Choroid plexus epithelial cell (primary cell): ENCODE measurements around the gene EML6.

Source experiments
- DNase-seq: peaks from one replicate; pipeline ENCODE4 v3.0.0-alpha.2; 2010; ENCODE audit warnings: low read depth
- H3K4me3 ChIP-seq: 2 replicates; pipeline ENCODE4 v1.5.1; 2011; ENCODE audit warnings: low read depth, mild to moderate bottlenecking, control low read depth, low read length, moderate library complexity
- TF ChIP-seq, protein P1 (sequence below): conservative IDR thresholded peaks from 2 replicates; pipeline ENCODE4 v1.5.1; 2011; ENCODE audit warnings: low read depth, mild to moderate bottlenecking, control low read depth, inconsistent platforms, low read length, moderate library complexity

Gene EML6

GRCh38 chr2:54940723-54941122, 217.3 kb downstream of the EML6 start:
- TF ChIP-seq, protein P1, sequence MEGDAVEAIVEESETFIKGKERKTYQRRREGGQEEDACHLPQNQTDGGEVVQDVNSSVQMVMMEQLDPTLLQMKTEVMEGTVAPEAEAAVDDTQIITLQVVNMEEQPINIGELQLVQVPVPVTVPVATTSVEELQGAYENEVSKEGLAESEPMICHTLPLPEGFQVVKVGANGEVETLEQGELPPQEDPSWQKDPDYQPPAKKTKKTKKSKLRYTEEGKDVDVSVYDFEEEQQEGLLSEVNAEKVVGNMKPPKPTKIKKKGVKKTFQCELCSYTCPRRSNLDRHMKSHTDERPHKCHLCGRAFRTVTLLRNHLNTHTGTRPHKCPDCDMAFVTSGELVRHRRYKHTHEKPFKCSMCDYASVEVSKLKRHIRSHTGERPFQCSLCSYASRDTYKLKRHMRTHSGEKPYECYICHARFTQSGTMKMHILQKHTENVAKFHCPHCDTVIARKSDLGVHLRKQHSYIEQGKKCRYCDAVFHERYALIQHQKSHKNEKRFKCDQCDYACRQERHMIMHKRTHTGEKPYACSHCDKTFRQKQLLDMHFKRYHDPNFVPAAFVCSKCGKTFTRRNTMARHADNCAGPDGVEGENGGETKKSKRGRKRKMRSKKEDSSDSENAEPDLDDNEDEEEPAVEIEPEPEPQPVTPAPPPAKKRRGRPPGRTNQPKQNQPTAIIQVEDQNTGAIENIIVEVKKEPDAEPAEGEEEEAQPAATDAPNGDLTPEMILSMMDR, result no peak
- no peak for DNase-seq
- no peak overlapping the region for H3K4me3 ChIP-seq

DNA sequence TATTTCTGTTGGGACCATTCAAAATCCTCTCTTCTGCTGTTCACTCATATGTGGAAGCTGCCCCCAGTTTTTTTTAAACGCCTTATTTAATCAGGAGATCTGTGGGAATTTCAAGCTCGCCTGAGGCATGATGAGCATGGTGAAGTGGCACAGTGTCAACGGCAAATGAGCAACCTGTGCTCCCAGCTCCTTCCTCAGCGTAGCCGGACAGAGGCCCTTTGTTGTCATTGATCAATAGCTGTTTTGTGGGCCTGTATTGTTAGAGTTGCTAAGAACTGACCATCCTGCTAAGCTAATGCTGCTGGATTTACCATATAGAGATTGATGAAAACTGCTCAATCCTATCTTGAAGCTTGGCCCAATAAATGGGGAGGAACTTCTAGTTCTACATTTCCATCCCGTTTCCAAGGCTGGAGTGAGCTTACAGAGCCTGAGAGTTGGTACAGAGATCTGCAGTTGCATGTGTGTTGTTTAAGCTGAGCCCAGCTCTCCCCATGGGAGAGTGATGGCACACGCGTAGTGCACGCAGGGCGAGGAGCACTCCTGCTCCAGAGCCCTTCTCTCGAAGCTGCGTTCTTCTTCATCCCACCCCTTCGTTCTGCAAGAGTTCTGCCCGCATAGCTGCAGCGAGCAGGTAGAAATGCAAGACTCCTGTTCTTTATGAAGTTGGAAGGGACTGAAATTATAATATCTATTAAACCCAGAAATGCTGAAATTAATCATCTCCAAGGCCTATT, 218.0 kb downstream of the EML6 start:
- no peak overlapping the region for H3K4me3 ChIP-seq
- DNase-seq, result no peak
- TF ChIP-seq, protein P1, result no peak

GRCh38 chr2:54942373-54942772, 218.9 kb downstream of the EML6 start:
- TF ChIP-seq, protein P1, result no peak
- no peak overlapping the region for H3K4me3 ChIP-seq
- DNase-seq, result no peak

DNA sequence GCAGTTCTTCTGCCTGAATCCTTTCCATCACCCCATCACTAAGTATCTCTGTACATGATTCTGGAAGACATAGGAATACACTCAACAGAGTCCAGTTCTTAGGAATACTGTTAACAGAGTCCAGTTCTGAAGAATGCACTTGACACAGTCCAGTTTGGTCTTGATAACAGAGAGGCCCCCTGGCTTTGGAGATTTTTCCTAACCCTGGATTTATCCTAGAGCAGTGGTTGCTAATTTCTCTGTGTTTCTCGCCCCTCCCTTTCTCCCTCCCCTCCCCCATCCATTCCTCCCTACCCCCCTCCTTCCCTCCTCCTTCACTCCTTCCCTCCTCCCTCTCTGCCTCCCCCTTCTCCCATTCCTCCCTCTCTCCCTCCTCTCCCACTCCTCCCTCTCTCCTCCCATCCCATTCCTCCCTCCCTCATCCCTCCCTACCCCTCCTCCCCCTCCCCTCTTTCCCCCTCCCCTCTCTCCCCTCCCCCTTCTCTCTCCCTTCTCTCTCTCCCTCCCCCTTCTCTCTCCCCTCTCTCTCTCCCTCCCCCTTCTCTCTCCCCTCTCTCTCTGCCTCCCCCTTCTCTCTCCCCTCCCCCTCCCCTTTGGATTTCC, 221.4 kb downstream of the EML6 start:
- TF ChIP-seq, protein P1, result no peak

GRCh38 chr2:54945391-54946219, 222.1 kb downstream of the EML6 start:
- peak; percentile 78 for DNase-seq
- TF ChIP-seq, protein P1, result no peak
- H3K4me3 ChIP-seq, result no peak overlapping the region

More for the DNA sequence above, 221.4 kb downstream of the EML6 start:
- DNase-seq, result no peak
- no peak overlapping the region for H3K4me3 ChIP-seq

DNA sequence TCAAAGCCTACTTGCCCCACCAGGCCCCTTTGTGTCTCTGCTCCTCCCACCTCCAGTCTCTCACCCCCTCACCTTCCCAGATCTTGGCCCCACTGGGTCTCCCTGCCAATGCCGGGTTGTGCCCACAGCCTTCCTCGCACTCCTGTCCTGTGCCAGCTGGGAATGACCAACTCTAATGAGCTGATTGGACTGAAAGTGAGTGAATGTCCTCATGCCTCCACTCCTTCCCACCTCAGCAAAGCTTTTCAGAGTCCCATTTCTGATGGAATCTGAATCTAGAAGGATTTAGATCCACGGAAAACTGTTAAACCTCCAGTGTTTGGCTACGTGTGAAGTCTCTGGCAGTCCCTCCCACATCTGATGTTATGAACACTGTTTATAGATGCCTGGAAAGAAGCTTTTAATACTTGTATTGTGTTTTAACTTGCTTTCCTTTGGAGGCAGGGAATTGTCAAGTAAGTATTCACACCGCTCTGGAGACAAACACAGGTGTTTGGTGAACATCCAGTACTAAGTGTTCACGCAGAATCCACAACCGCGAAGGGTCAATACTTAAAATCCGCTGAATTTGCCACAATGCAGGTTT, 222.9 kb downstream of the EML6 start:
- TF ChIP-seq, protein P1, result no peak
- H3K4me3 ChIP-seq, result no peak overlapping the region
- no peak for DNase-seq
